HUES64 (cell line): ENCODE measurements around the gene OR2J2.
"Not testable (repeated sequence)": the region's sequence is repeated elsewhere in the genome, so short reads cannot be mapped to it uniquely, and the experiment has no call there.

ENCODE experiments used
- H3K27ac ChIP-seq: 2 replicates; pipeline ENCODE4 v1.7.0; 2013; ENCODE audit warnings: low read depth, low read length, inconsistent platforms
- H3K27me3 ChIP-seq: 2 replicates; pipeline ENCODE4 v1.6.1; 2013; ENCODE audit warnings: mild to moderate bottlenecking, low read length; ENCODE audit not compliant: insufficient read depth
- H3K36me3 ChIP-seq: 2 replicates; pipeline ENCODE4 v1.6.1; 2013; ENCODE audit warnings: mild to moderate bottlenecking, low read length; ENCODE audit not compliant: insufficient read depth
- H3K4me1 ChIP-seq: 2 replicates; pipeline ENCODE4 v1.6.1; 2013; ENCODE audit warnings: mild to moderate bottlenecking, low read length, moderate library complexity; ENCODE audit not compliant: insufficient read depth
- H3K4me3 ChIP-seq: 2 replicates; pipeline ENCODE4 v1.5.1; 2013; ENCODE audit warnings: mild to moderate bottlenecking, low read length, moderate library complexity
- H3K9ac ChIP-seq: 2 replicates; pipeline ENCODE4 v1.6.1; 2013; ENCODE audit warnings: mild to moderate bottlenecking, low read depth, low read length
- H3K9me3 ChIP-seq: 2 replicates; pipeline ENCODE4 v1.6.1; 2013; ENCODE audit warnings: low read depth, low read length; ENCODE audit not compliant: insufficient read depth
- WGBS: fragments of 150-250, 120-280 bp; methylation state at CpG from one replicate; pipeline ENCODE4 v1.1.7; 2013; ENCODE audit warnings: missing lambda C conversion rate; 5-methylcytosine and 5-hydroxymethylcytosine counted together

OR2J2 gene

GRCh38 chr6:29159922-29160321 lies 10.8 kb upstream of the OR2J2 start:
- H3K9me3 ChIP-seq, H3K36me3 ChIP-seq, H3K27me3 ChIP-seq, H3K9ac ChIP-seq, H3K27ac ChIP-seq, H3K4me3 ChIP-seq, H3K4me1 ChIP-seq: not testable (repeated sequence)
- 94% methylated on average over 11 of the region's 29 CpGs for WGBS

- H3K4me1 ChIP-seq, H3K36me3 ChIP-seq, H3K4me3 ChIP-seq, H3K27me3 ChIP-seq, H3K9me3 ChIP-seq, H3K27ac ChIP-seq, H3K9ac ChIP-seq: not testable (repeated sequence)
- 98% methylated on average over 24 of the region's 28 CpGs for WGBS
Observed at GRCh38 chr6:29165571-29165970, 5.1 kb upstream of the OR2J2 start.

GRCh38 chr6:29171736-29172135 lies 1.0 kb downstream of the OR2J2 start:
- Histone ChIP-seq H3K4me3 (no peak overlapping the region), H3K4me1 (no peaks in the 10 kb centered on the region), H3K36me3 (no peaks in the 10 kb centered on the region), H3K9ac (no peak overlapping the region), H3K27me3 (no peaks in the 10 kb centered on the region), H3K9me3 (no peaks in the 10 kb centered on the region), H3K27ac (no peak overlapping the region)
- 89% methylated on average over 1 of the region's 1 CpG for WGBS

GRCh38 chr6:29183594-29183993 lies 12.9 kb downstream of the OR2J2 start:
- H3K9ac ChIP-seq: no peak overlapping the region
- H3K4me3 ChIP-seq: no peak overlapping the region
- H3K4me1 ChIP-seq: no peaks in the 10 kb centered on the region
- H3K27me3 ChIP-seq: no peaks in the 10 kb centered on the region
- peaks cover 5% of the 10 kb centered on the region; the same call in 1 of the 2 replicates for H3K9me3 ChIP-seq
- no peaks in the 10 kb centered on the region for H3K36me3 ChIP-seq
- no peak overlapping the region for H3K27ac ChIP-seq
- WGBS: 88% methylated on average over 1 of the region's 1 CpG

GRCh38 chr6:29188659-29189058 lies 18.0 kb downstream of the OR2J2 start:
- not testable (repeated sequence) for H3K4me3 ChIP-seq, H3K27me3 ChIP-seq, H3K9me3 ChIP-seq, H3K27ac ChIP-seq, H3K36me3 ChIP-seq, H3K4me1 ChIP-seq, H3K9ac ChIP-seq
- 100% methylated on average over 1 of the region's 1 CpG for WGBS

- no peak overlapping the region for H3K27ac ChIP-seq
- H3K27me3 ChIP-seq: no peaks in the 10 kb centered on the region
- 95% methylated on average over 22 of the region's 22 CpGs for WGBS
- H3K36me3 ChIP-seq: no peaks in the 10 kb centered on the region
- no peaks in the 10 kb centered on the region for H3K4me1 ChIP-seq
- no peak overlapping the region for H3K9ac ChIP-seq
- peaks cover 11% of the 10 kb centered on the region; the same call in 1 of the 2 replicates for H3K9me3 ChIP-seq
- no peak overlapping the region for H3K4me3 ChIP-seq
Observed at GRCh38 chr6:29200767-29201662, 30.3 kb downstream of the OR2J2 start.

GRCh38 chr6:29201966-29202365 lies 31.3 kb downstream of the OR2J2 start:
- Histone ChIP-seq H3K4me3 (no peak overlapping the region), H3K4me1 (no peaks in the 10 kb centered on the region), H3K27me3 (no peaks in the 10 kb centered on the region), H3K9ac (no peak overlapping the region), H3K9me3 (peaks cover 11% of the 10 kb centered on the region; the same call in 1 of the 2 replicates), H3K36me3 (no peaks in the 10 kb centered on the region), H3K27ac (no peak overlapping the region)
- 94% methylated on average over 3 of the region's 3 CpGs for WGBS

- Histone ChIP-seq H3K4me3 (no peak overlapping the region), H3K4me1 (peaks cover under 1% of the 10 kb centered on the region; the same call in 1 of the 2 replicates), H3K9ac (no peak overlapping the region), H3K36me3 (no peaks in the 10 kb centered on the region), H3K27ac (no peak overlapping the region), H3K27me3 (no peaks in the 10 kb centered on the region), H3K9me3 (no peaks in the 10 kb centered on the region)
- 74% methylated on average over 2 of the region's 2 CpGs for WGBS
Observed at GRCh38 chr6:29211488-29211887, 40.8 kb downstream of the OR2J2 start.

- no peak overlapping the region for H3K4me3 ChIP-seq
- no peaks in the 10 kb centered on the region for H3K27me3 ChIP-seq
- H3K36me3 ChIP-seq: no peaks in the 10 kb centered on the region
- H3K4me1 ChIP-seq: peaks cover 7% of the 10 kb centered on the region
- no peak overlapping the region for H3K9ac ChIP-seq
- H3K9me3 ChIP-seq: peaks cover 6% of the 10 kb centered on the region
- no peak overlapping the region for H3K27ac ChIP-seq
Observed at GRCh38 chr6:29216528-29216927, 45.8 kb downstream of the OR2J2 start.

- 61% methylated on average over 2 of the region's 2 CpGs for WGBS
- not testable (repeated sequence) for H3K27me3 ChIP-seq, H3K36me3 ChIP-seq, H3K9ac ChIP-seq, H3K4me1 ChIP-seq, H3K27ac ChIP-seq, H3K9me3 ChIP-seq, H3K4me3 ChIP-seq
Observed at GRCh38 chr6:29217242-29217641, 46.5 kb downstream of the OR2J2 start.

GRCh38 chr6:29218056-29218455 lies 47.3 kb downstream of the OR2J2 start:
- not testable (repeated sequence) for H3K4me3 ChIP-seq, H3K27ac ChIP-seq, H3K27me3 ChIP-seq, H3K4me1 ChIP-seq, H3K9me3 ChIP-seq, H3K9ac ChIP-seq, H3K36me3 ChIP-seq
- WGBS: 92% methylated on average over 1 of the region's 1 CpG
